K562 (cell line): Measurements from ENCODE around the gene UGP2. TPM values are rescaled to one million over a fixed set of nuclear protein-coding genes. Genes with fewer than 3 reads are reported as not detected.

Source experiments
- BACH1 ChIP-seq: fragments of 200-800 bp; sonication (Bioruptor generic); IDR thresholded peaks from 2 replicates; pipeline ENCODE4 v1.6.1; 2016; ENCODE audit warnings: missing genetic modification characterization, missing compliant biosample characterization
- BRF1 ChIP-seq: IDR thresholded peaks from 3 replicates; pipeline ENCODE4 v1.6.1; 2011; ENCODE audit warnings: borderline replicate concordance, mild to moderate bottlenecking; ENCODE audit not compliant: insufficient read length; ENCODE audit errors: extremely low read depth
- CREB5 ChIP-seq: fragments of 250-450 bp; sonication (Bioruptor Pico); IDR thresholded peaks from 2 replicates; pipeline ENCODE4 v1.5.0; 2020; ENCODE audit warnings: mild to moderate bottlenecking
- E2F6 ChIP-seq, 2 experiments: IDR thresholded peaks; 2 replicates each; pipeline ENCODE4 v1.6.1; 2011; ENCODE audit warnings: borderline replicate concordance in 1 of 2, control low read depth in 1 of 2, low read depth in 1 of 2, low read length in 1 of 2, mild to moderate bottlenecking in 1 of 2, mixed read lengths in 1 of 2, moderate library complexity in 1 of 2; ENCODE audit not compliant: insufficient read depth in 1 of 2, insufficient read length in 1 of 2, poor library complexity in 1 of 2, severe bottlenecking in 1 of 2; ENCODE audit errors: extremely low read depth in 1 of 2
- MEIS2 ChIP-seq: fragments of 450-650 bp; IDR thresholded peaks from 2 replicates; pipeline ENCODE4 v1.6.1; 2014; ENCODE audit warnings: mild to moderate bottlenecking; ENCODE audit not compliant: partially characterized antibody
- NCOA1 ChIP-seq: fragments of 450-650 bp; IDR thresholded peaks from 2 replicates; pipeline ENCODE4 v1.6.1; 2016; ENCODE audit warnings: low read depth
- SP1 ChIP-seq: sonication (generic); formaldehyde crosslinking; IDR thresholded peaks from 2 replicates; pipeline ENCODE4 v1.8.1; 2022; ENCODE audit warnings: mild to moderate bottlenecking, missing genetic modification reagents
- STAT6 ChIP-seq: sonication (generic); formaldehyde crosslinking; IDR thresholded peaks from 2 replicates; pipeline ENCODE4 v1.8.1; 2023; ENCODE audit warnings: mild to moderate bottlenecking, missing genetic modification reagents
- ZNF277 ChIP-seq: fragments of 250-450 bp; sonication (Bioruptor Pico); IDR thresholded peaks from 2 replicates; pipeline ENCODE4 v1.8.0; 2022; ENCODE audit warnings: inconsistent platforms, mild to moderate bottlenecking, moderate library complexity, borderline replicate concordance
- ZNF407 ChIP-seq: fragments of 450-650 bp; IDR thresholded peaks from 2 replicates; pipeline ENCODE4 v1.6.1; 2016; ENCODE audit warnings: low read depth
- ZNF707 ChIP-seq: fragments of 250-450 bp; sonication (Bioruptor Pico); conservative IDR thresholded peaks from 2 replicates; pipeline ENCODE4 v1.8.0; 2022; ENCODE audit warnings: inconsistent platforms, mild to moderate bottlenecking, moderate library complexity
- polyA plus RNA-seq, 8 experiments: library from polyadenylated mRNA; depleted of rRNA in 4 of 8; stranded (reverse) in 5 of 8; unstranded in 3 of 8; fragments of >200 nt; fragmentation: Nextera tagmentation in 2 of 8; fragmentation: Illumina TruSeq in 1 of 8; extraction: Ambion mirVana in 2 of 8; extraction: Trizol in 1 of 8; gene quantifications; 2 replicates each; pipeline versions ENCODE4 v1.2.1 to v1.2.3, GENCODE V29; 2011 to 2014; ENCODE audit warnings: inconsistent platforms in 1 of 8, missing spikeins in 1 of 8
- total RNA-seq, 7 experiments: library from RNA; depleted of rRNA in 6 of 7; stranded (reverse); fragments of >200 nt in 6 of 7; fragmentation: Illumina TruSeq in 2 of 7; extraction: Trizol in 2 of 7; gene quantifications; 2 replicates each; pipeline versions ENCODE4 v1.2.1 to v1.2.3, GENCODE V29; 2011 to 2021; ENCODE audit warnings: low replicate concordance in 1 of 7

UGP2 gene
- total and polyA plus RNA-seq, 9 of the 15 experiments (the other 6 are each of a cell fraction or from before 2014, with no cell fraction given), result 25.2 to 69.3 (median 58.9) TPM

- TF ChIP-seq ZNF277 (CRISPR knock-in tag) (no peak), MEIS2 (no peak), NCOA1 (peak; percentile 23; the same call in 1 of the 2 replicates), STAT6 (CRISPR knock-in tag) (no peak), CREB5 (no peak), BACH1 (no peak), ZNF407 (no peak), ZNF707 (CRISPR knock-in tag) (no peak), E2F6 (IDR thresholded peaks at IDR 0.05; ENCODE audit: borderline replicate concordance in 1 of 2, extremely low read depth in 1 of 2, insufficient read depth in 1 of 2, insufficient read length in 1 of 2, low read depth in 1 of 2, low read length in 1 of 2, poor library complexity in 1 of 2, severe bottlenecking in 1 of 2) (peak; percentile 43 to 49), BRF1 (no peak), SP1 (CRISPR knock-in tag) (no peak; the same call in 1 of the 2 replicates)
These were observed at the start of gene UGP2 (continued) for GRCh38 chr2:63841254-63842022.
